GM12864 (cell line): ENCODE measurements around the gene RBKS.

Experiments used
- DNase-seq: peaks from one replicate; pipeline ENCODE4 v3.0.0-alpha.2; 2011; ENCODE audit warnings: low read depth
- H3K4me3 ChIP-seq: 2 replicates; pipeline ENCODE4 v1.5.1; 2011; ENCODE audit warnings: mild to moderate bottlenecking, low read depth, low read length, control low read depth
- TF ChIP-seq, protein P1 (sequence below): IDR thresholded peaks from 2 replicates; pipeline ENCODE4 v1.5.1; 2011; ENCODE audit warnings: low read depth, mild to moderate bottlenecking, moderate library complexity, low read length, control low read depth, inconsistent platforms; ENCODE audit errors: missing control alignments

Gene RBKS

DNA sequence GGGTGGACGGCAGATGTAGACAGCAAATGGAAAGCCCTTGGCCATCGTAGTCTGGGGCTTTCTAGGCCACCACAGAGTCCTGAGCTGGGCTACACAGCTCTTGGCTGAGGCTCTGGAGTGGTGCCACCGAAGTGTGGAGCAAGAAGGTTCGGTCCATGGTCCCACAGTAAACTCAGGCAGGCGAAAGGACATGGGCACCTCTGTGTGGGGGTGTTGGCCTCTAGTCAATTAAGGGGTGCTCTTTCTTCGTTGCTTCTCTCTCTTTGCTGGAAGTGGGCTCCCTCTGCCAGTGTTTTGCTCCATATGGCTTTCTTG, 153.3 kb downstream of the RBKS start:
- DNase-seq, result no peak
- no peak overlapping the region for H3K4me3 ChIP-seq
- TF ChIP-seq, protein P1, sequence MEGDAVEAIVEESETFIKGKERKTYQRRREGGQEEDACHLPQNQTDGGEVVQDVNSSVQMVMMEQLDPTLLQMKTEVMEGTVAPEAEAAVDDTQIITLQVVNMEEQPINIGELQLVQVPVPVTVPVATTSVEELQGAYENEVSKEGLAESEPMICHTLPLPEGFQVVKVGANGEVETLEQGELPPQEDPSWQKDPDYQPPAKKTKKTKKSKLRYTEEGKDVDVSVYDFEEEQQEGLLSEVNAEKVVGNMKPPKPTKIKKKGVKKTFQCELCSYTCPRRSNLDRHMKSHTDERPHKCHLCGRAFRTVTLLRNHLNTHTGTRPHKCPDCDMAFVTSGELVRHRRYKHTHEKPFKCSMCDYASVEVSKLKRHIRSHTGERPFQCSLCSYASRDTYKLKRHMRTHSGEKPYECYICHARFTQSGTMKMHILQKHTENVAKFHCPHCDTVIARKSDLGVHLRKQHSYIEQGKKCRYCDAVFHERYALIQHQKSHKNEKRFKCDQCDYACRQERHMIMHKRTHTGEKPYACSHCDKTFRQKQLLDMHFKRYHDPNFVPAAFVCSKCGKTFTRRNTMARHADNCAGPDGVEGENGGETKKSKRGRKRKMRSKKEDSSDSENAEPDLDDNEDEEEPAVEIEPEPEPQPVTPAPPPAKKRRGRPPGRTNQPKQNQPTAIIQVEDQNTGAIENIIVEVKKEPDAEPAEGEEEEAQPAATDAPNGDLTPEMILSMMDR, result no peak

DNA sequence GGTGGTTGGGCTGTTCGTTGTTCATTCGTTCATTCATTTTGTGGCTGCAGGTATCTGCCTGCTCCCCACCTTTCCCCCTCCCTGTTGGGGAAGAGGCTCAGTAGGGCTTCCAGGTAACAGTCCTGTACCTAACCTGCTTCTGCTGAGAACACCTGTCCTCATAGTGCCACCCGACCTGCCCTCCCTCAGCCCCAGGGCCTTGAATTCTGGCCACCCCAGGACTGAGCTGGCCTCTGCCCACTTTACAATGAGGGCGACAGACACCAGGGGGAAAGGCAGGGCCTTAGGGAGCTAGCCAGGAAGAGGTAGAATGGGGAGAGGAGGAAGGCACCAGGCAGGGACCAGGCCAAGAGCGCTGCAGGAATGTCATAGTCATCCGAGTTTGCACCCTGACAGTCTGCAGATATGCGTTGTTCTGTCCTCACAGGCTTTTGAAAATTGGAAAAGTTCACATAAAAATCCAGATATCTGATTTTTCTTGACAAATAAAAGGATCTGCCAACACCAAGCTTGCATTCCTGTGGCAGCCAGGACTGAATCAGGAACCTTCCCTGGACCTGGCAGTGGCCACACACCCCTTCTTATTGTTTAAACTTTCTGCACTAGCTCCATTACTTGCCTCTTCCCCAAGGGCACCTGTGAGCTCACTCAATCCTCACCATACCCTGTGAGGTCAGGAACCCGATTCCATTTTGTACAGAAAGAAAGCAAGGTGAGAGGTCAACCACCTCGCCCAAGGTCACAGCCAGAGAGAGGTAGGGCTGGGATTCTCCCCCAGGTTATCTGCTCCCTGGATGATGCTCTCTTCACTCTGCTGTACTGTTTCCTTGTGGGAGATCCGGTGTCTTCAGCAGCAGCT, 153.9 kb downstream of the RBKS start:
- H3K4me3 ChIP-seq, result no peak overlapping the region
- DNase-seq, result no peak
- TF ChIP-seq, protein P1, result no peak

DNA sequence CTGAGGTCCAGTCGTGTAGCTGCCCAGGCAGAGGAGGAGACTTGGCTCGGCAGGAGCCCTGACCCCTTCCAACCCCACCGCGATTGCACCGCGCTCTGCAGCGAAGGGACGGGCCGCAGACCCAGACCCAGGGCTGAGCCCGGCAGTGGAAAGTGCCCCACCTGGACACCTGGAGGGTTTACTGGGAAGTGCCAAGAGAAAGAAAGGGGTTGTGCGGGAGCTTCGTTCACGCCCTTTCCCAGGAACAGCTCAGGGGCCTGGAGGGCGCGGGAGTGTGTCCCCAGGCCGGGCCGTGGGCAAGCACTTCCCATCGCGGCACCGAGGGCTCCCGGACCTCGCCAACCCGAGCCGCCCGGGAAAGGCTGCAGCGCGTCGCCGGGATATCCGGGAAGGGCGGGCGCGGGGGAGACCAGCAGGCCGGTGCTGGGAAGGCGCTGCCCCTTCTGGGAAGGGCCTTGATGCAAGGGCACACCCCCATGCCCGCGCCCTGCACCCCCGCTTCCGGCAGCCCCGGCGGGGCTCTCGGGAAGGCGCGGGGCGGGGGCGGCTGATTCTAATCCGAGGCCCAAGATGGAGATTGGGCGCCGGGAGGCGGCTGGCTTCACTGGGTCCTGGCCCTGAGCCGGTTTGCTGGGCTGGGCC, 154.8 kb downstream of the RBKS start:
- no peak overlapping the region for H3K4me3 ChIP-seq
- DNase-seq, result no peak
- TF ChIP-seq, protein P1, result no peak

DNA sequence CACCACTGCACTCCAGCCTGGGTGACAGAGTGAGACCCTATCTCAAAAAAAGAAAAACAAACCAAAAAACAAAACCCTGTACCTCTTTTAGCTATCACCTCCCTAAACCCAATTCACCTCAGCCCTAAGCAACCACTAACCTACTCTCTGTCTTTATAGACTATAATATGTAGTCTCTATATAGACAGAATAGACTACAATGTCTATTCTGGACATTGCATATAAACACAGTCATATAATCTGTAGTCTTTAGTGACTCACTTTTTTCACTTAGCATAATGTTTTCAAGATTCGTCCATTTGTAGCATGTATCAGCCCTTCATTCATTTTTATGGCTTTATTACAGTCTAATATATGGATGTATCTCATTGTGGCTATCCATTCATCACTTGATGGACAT, 155.9 kb downstream of the RBKS start:
- DNase-seq, result no peak
- TF ChIP-seq, protein P1, result no peak
- no peak overlapping the region for H3K4me3 ChIP-seq
